DND-41 (cell line): ENCODE measurements around the gene CHCHD3.

Source experiments
- ATAC-seq: fragments of 200-7000 bp; cut with Tn5 transposase; 3 replicates; pipeline ENCODE4 v1.9.1; 2021; ENCODE audit warnings: low read depth; ENCODE audit not compliant: insufficient read depth
- DNase-seq: peaks from one replicate; pipeline ENCODE4 v3.0.0-alpha.2; 2020
- H2AFZ ChIP-seq: 2 replicates; pipeline ENCODE4 v1.6.0; 2012; ENCODE audit warnings: low read depth, low read length
- H3K27ac ChIP-seq: 2 replicates; pipeline ENCODE4 v1.5.1; 2012; ENCODE audit warnings: low read length, inconsistent platforms
- H3K27me3 ChIP-seq: fragments of 200-600 bp; sonication (generic); 2 replicates; pipeline ENCODE4 v1.6.0; 2012; ENCODE audit warnings: low read length, mild to moderate bottlenecking, inconsistent platforms; ENCODE audit not compliant: insufficient read depth, poor library complexity
- H3K36me3 ChIP-seq: 2 replicates; pipeline ENCODE4 v1.5.1; 2012; ENCODE audit warnings: low read length, inconsistent platforms; ENCODE audit not compliant: insufficient read depth
- H3K4me1 ChIP-seq: 2 replicates; pipeline ENCODE4 v1.5.1; 2012; ENCODE audit warnings: mild to moderate bottlenecking, low read length; ENCODE audit not compliant: insufficient read depth
- H3K4me2 ChIP-seq: 2 replicates; pipeline ENCODE4 v1.6.0; 2012; ENCODE audit warnings: mild to moderate bottlenecking, moderate library complexity, low read length, inconsistent platforms; ENCODE audit not compliant: insufficient read depth
- H3K4me3 ChIP-seq, 2 experiments: fragments of 200-600 bp in 1 of 2; shearing (Covaris generic) in 1 of 2; 2 replicates each; pipeline ENCODE4 v1.5.1; 2012 to 2016; ENCODE audit warnings: inconsistent platforms in 2 of 2, low read length in 2 of 2, mild to moderate bottlenecking in 2 of 2, low read depth in 1 of 2, moderate library complexity in 1 of 2
- H3K79me2 ChIP-seq: 2 replicates; pipeline ENCODE4 v1.6.0; 2012; ENCODE audit warnings: low read length, inconsistent platforms; ENCODE audit not compliant: insufficient read depth
- H3K9ac ChIP-seq: 2 replicates; pipeline ENCODE4 v1.6.0; 2012; ENCODE audit warnings: low read depth, mild to moderate bottlenecking, inconsistent platforms, low read length, moderate library complexity
- H3K9me3 ChIP-seq: 2 replicates; pipeline ENCODE4 v1.5.1; 2012; ENCODE audit warnings: low read length, moderate library complexity, mild to moderate bottlenecking, inconsistent platforms; ENCODE audit not compliant: insufficient read depth, severe bottlenecking
- H4K20me1 ChIP-seq: 2 replicates; pipeline ENCODE4 v1.6.0; 2012; ENCODE audit warnings: low read length; ENCODE audit not compliant: insufficient read depth
- EZH2 ChIP-seq: IDR thresholded peaks from 3 replicates; pipeline ENCODE4 v1.6.1; 2012; ENCODE audit warnings: borderline replicate concordance, low read depth, mild to moderate bottlenecking, moderate library complexity, low read length, inconsistent platforms; ENCODE audit not compliant: severe bottlenecking
- TF ChIP-seq, protein P1 (sequence below): IDR thresholded peaks from 2 replicates; pipeline ENCODE4 v1.5.1; 2012; ENCODE audit warnings: borderline replicate concordance, low read length, moderate library complexity, mild to moderate bottlenecking; ENCODE audit not compliant: poor library complexity, severe bottlenecking; ENCODE audit errors: extremely low read depth

Gene CHCHD3

DNA sequence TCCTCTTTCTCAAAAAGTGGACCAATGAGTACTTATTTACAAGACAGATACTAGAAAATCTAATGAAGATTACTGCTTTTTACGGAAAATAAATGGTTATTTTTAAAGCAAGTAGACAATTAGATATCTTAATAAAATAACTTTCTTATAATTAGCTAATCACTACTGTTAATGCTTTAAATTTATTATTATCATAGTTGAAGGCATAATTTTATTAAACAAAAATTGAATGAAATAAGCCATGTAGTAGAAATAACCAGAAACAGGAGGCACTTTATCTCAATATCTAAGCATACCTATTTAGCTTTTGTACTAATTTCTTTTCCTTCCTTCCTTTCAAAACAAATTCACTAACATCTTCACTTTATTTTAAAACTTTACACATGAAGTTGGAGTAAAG, 134.9 kb downstream of the CHCHD3 start:
- H3K9ac ChIP-seq = no peak overlapping the region
- no peaks in the 10 kb centered on the region; the same call in 1 of the 2 replicates for H4K20me1 ChIP-seq
- H3K4me3 ChIP-seq = no peak overlapping the region
- H3K4me2 ChIP-seq = no peak overlapping the region
- H3K79me2 ChIP-seq = no peaks in the 10 kb centered on the region; the same call in 1 of the 2 replicates
- no peaks in the 10 kb centered on the region for H3K27me3 ChIP-seq
- H2AFZ ChIP-seq = no peak overlapping the region
- H3K36me3 ChIP-seq = 0 out of 2 replicates have a peak, but pooled peaks cover 3% of the 10 kb centered on the region
- DNase-seq = no peak
- TF ChIP-seq, protein P1, sequence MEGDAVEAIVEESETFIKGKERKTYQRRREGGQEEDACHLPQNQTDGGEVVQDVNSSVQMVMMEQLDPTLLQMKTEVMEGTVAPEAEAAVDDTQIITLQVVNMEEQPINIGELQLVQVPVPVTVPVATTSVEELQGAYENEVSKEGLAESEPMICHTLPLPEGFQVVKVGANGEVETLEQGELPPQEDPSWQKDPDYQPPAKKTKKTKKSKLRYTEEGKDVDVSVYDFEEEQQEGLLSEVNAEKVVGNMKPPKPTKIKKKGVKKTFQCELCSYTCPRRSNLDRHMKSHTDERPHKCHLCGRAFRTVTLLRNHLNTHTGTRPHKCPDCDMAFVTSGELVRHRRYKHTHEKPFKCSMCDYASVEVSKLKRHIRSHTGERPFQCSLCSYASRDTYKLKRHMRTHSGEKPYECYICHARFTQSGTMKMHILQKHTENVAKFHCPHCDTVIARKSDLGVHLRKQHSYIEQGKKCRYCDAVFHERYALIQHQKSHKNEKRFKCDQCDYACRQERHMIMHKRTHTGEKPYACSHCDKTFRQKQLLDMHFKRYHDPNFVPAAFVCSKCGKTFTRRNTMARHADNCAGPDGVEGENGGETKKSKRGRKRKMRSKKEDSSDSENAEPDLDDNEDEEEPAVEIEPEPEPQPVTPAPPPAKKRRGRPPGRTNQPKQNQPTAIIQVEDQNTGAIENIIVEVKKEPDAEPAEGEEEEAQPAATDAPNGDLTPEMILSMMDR = no peak
- no peak for TF ChIP-seq EZH2
- no peaks in the 10 kb centered on the region for H3K4me1 ChIP-seq
- H3K9me3 ChIP-seq = no peaks in the 10 kb centered on the region
- H3K27ac ChIP-seq = no peak overlapping the region
- ATAC-seq = no peak

DNA sequence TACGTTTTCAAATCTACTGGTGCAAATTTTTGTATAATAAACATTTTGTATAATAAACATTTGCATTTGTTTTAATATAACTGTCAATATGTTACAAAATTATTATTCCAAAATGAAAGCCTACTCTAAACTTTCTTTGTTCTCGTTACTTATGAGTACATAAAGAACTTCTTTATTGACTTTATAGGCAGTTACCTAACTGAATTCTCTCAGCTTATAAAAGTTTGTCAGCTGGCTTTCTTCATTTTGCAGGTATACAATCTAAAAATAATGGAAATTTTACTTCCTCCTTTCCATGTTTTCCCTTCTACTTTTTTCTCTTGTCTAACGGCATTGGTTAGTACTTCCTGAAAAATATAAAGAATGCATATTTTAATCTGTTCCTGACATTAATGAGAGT, 137.1 kb downstream of the CHCHD3 start:
- TF ChIP-seq EZH2 = no peak
- TF ChIP-seq, protein P1 = no peak

DNA sequence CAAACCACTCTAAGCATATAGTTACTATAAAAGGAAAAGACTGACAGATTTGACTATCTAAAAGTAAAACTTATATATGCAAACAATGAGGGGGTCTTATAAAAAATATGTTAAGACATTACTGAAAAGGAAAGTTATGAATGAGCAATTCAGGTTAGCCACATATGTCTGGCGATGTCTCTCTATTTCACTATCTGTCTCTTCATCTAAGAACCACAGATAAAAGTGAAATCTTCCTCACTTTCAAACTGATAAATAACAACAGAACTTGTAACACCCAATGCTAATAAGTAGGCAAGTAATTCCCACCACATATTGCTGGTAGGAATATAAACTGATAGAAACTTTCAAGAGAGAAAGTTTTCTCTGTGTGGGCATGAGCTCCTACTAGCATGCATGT, 138.2 kb downstream of the CHCHD3 start:
- H3K4me2 ChIP-seq = no peak overlapping the region
- no peaks in the 10 kb centered on the region; the same call in 1 of the 2 replicates for H3K79me2 ChIP-seq
- H3K9ac ChIP-seq = no peak overlapping the region

More for the DNA sequence above, 137.1 kb downstream of the CHCHD3 start:
- Histone ChIP-seq H3K4me2 (no peak overlapping the region), H3K36me3 (0 out of 2 replicates have a peak, but pooled peaks cover 2% of the 10 kb centered on the region), H3K9me3 (no peaks in the 10 kb centered on the region), H3K4me1 (no peaks in the 10 kb centered on the region), H3K27me3 (no peaks in the 10 kb centered on the region), H3K27ac (no peak overlapping the region), H3K9ac (no peak overlapping the region), H3K79me2 (no peaks in the 10 kb centered on the region; the same call in 1 of the 2 replicates), H3K4me3 (no peak overlapping the region), H4K20me1 (no peaks in the 10 kb centered on the region), H2AFZ (no peak overlapping the region)
- ATAC-seq = no peak
- DNase-seq = no peak

More for the DNA sequence above, 138.2 kb downstream of the CHCHD3 start:
- Histone ChIP-seq H3K36me3 (no peaks in the 10 kb centered on the region; the same call in 1 of the 2 replicates), H3K4me1 (no peaks in the 10 kb centered on the region), H3K4me3 (no peak overlapping the region), H4K20me1 (0 out of 2 replicates have a peak, but pooled peaks cover under 1% of the 10 kb centered on the region), H2AFZ (no peak overlapping the region), H3K27ac (no peak overlapping the region), H3K9me3 (no peaks in the 10 kb centered on the region), H3K27me3 (no peaks in the 10 kb centered on the region)
- ATAC-seq (no peak), DNase-seq (no peak)
- no peak for TF ChIP-seq EZH2
- TF ChIP-seq, protein P1 = no peak
